GM18868 (cell line): ENCODE measurements around the gene KCNN3.
A peak's percentile ranks its signal among the peaks of the same experiment; 100 is the strongest.

Experiments
- ATAC-seq: cut with Tn5 transposase; IDR thresholded peaks from one replicate; pipeline ENCODE4 v1.9.1; 2021; ENCODE audit warnings: mild to moderate bottlenecking, moderate library complexity; ENCODE audit not compliant: unreplicated experiment

KCNN3 gene

DNA sequence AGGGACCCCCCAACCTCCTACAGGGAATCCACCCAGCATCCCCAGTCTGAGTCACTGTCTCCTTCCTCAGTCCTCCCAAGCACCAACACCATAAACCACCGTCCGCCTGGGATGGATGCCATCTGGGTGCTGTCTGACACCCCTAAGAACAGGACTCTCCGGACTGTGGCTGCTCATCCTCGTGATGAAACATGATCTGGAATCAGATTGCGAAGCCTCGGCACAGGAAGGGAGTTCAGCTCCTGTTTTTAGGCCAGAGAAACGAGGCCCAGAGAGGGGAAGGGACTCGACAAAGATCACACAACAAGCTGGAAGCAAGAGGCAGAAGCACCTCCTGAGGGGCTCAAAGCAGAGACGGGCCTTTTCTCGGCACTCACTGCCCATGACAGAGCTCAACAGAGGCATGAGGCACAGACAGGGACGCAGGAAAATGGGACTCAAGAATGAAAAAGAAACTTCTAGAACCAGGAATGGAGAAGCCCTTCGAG is 8.4 kb downstream of the KCNN3 start:
- ATAC-seq: no peak

DNA sequence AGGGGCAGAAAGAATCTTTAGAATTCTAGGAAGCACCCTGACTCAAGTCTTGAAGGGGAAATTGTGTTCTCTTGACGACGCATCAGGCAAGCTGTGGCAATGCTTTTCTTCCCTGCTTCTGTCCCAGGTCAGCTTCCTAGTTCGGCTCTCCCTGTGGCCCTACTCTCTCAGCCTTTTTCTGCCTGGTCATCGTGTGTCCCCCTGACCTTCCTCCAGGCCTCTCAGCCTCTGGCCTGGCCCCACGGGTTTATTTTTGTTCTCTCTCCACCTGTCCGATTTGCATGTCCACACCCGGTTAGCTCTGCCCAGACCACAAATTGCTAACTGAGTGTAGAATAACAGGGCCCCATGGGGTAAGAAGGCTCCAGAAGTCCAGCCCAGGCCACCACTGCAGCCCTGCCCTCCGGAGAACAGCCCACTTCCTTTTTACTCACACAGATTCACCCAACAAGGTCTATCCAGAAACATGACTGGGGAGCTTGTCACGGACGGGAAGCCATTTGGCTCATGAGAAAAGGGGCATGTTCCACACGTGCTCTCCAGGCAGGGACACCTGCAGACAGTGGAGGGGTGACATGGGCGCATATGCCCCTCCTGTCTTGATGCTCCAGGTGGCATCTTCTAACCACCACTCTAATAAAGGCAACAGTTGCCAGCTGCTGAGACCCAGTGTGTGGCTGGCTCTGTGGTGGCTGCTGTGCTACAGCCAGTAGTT is 9.8 kb downstream of the KCNN3 start:
- ATAC-seq: peak; percentile 36

DNA sequence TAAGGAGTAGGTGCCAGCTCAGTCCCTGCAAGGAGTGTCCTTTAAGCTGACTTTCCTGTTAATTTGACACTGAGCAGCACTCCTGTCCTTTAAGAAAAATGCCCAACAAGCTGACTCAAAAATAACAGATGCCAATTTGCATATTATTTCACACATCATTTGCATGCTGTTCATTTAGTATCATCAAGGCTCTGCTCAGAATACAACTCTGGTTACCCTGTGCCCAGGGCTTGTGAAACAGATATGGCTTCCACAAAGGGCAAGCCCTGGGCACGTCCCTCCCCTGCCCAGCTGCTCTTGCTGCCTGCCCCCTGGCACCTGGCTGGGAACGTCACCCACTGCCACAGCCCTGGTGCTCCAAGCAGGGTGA is 10.3 kb downstream of the KCNN3 start:
- peak; percentile 27 for ATAC-seq

DNA sequence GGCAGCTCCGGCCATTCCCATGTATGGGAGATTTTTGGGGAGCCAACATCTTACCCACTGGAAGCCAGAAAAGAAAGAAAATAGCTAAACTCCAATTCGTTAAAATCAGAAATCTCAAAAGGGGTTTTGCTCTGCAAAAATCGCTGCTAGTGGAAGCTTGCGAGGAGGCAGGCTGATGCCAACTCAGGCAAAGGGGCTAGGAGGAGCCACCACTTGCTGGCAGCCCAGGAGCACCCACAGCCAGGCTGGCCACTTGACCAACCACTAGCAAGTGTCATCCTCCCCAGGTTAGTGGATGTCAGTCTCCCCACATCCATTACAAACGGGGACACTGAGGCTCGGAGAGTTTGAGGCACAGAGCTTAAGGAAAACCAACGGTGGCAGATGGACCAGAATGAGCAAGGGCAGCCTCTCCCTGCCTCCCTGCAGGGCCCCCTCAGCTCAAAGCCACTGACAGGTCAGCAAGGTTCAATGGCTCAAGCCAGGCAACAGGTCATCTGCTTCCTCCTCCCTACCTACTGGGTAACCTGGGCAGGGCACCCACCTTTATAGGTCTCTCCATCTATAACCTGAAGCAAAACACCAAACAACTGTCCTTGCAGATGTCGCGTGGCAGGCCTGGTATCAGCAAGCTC is 10.8 kb downstream of the KCNN3 start:
- ATAC-seq: no peak

DNA sequence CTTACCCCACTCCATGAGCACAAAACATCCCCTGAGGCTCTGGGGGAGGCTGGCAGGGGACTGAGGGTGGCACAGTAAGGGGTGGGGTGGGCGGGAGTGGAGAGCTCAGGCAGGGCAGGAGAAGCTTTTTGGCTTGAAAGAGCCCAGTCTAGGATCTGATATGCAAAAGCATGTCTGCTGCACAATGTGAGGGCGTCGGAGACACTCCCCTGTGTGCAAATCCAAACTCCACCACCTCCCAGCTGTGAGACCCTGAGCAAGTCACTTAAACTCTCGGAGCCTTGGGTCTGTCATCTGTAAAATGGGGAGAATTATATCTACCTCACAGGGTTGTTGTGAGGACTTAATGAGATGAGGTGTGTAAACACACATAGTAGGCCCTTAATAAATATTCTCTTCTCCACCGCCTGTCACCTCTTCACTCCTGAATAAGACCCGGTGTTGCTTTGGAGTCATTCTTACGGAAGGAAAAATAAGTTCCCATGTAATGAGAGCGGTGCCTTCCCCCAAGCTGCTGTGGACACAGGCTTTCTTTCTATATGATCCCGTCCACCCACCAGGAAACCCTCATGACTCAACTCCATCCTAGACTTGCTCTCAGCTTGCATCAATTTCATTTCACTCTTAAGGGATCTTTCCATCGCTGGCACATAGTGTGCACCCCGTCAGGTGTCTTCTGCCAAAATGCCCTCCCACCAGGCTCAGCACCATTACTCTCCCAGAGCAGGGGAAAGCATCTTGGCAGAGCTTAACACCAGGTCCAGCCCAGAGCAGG is 12.5 kb downstream of the KCNN3 start:
- no peak for ATAC-seq

DNA sequence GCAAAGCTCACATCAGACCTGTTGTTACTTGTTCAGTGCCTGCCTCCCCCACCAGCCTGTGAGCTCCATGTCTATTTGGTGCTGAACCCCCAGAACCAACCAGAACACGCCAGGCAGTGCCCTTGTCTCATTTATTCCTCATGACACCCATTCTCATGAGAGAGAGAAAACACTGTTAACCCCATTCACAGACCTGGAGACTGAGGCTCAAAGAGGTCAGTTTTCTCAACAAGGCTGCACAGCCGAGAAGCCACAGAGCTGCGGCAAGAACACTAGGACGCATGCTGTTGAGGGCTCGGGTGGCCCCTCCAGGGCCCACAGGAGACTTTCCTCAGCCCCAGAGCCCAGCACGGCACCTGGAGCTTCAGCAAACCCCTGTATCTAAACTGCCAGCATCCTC is 13.1 kb downstream of the KCNN3 start:
- no peak for ATAC-seq

DNA sequence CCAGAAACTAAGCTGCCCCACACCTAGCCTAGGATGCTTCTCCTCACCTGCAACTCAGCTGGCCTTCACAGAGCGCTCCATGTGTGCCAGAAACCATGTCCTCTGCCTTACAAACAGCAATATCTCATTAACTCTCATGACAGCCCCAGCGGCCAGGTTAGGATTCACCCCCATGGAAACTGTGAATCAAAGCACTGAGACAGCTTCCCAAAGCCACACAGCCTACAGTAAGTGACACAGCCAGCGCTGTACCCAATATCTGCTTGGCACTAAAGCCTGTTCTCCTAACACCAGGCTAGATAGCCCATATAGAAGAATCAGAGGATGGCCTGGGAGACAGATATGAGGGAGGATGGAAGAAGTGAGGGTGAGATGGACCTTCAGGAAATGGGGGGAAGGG is 13.5 kb downstream of the KCNN3 start:
- ATAC-seq: no peak

DNA sequence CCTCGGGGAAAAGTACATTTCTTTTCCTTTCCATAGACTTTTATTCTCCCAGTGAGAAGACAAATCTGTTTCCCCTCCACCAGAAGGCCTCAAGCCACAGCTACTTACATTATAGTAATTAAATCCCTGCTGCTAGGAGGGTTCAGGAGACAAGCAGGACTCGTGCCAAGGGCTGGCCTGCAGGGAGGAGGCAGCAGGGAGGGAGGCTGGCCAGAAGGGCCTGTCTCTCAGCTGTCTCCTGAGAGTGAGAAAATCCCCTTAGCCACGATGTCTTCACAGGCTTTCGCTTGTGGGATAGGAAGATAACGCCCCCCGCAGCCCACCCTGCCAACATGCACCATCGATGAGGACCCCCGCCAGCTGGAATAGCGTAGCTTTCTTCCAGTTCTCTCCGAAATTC is 14.0 kb downstream of the KCNN3 start:
- ATAC-seq: no peak

DNA sequence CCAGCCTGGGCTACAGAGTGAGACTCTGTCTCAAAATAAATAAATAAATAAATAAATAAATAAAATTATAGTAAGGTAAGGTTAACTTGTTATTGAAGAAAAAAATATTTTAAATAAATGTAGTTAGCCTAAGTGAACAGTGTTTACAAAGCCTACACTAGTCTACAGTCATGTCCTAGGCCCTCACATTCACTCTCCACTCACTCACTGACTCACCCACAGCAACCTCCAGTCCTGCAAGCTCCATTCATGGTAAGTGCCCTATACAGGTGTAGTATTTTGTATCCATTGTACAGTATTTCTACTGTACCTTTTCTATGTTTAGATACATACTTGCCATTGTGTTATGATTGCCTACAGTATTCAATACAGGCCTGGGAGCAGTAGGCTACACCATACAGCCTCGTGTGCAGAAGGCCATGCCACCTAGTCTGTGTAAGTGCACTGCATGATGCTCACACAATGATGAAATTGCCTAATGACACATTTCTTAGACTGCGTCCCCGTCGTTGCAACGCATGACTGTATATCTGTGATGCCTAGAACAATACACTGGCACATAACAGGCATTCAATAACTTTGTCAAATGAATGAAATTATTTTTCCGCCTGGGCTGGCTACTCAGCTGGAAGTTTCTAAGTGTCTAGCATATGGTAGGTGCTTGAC is 14.8 kb downstream of the KCNN3 start:
- ATAC-seq: no peak

DNA sequence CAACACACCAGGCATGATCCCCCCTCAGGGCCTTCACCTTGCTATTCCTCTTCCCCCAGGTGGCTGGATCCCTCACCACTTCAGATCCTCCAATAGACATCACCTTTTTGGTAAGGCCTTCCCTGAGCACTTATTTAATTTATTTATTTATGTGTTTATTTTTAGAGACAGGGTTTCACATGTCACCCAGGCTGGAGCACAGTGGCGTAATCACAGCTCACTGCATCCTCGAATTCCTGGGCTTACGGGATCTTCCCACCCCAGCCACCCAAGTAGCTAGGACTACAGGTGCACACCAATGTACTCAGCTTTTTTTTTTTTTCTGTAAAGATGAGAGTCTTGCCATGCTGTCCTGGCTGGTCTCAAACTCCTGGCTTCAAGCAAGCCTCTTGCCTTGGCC is 17.2 kb downstream of the KCNN3 start:
- ATAC-seq: no peak

DNA sequence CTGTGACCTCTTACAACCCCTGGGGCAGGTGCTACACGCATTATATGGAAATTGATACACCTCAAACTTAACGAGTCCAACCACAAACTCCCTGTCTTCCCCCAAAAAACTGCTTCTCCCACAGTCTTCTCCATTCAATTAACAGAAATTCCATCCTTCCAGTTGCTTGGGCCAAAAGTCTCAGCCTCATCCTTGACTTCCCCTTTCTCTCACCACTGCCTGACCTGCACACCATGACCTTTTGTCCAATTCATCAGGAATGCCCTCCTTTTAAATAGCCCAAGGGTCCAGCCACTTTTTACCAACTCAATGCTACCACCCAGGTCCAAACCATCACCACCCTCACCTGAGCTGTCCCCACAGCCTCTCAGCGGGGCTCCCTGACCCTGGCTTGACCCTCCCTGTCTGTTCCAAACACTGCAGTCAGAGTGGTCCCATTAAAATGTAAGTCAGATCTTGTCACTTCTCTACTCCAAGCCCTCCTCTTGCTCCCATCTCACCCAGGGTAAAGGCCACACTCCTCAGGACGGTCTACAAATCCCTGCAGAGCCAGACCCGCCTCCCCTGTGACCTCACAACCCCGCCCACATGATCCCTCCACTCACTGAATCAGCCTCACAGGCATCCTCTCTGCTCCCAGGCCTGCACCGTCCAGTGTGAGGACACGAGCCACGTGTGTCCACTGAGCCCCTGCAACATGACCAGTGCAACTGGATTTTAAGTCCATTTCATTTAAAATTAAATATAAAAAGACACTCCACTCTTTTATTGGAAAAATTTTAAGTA is 18.5 kb downstream of the KCNN3 start:
- ATAC-seq: no peak

DNA sequence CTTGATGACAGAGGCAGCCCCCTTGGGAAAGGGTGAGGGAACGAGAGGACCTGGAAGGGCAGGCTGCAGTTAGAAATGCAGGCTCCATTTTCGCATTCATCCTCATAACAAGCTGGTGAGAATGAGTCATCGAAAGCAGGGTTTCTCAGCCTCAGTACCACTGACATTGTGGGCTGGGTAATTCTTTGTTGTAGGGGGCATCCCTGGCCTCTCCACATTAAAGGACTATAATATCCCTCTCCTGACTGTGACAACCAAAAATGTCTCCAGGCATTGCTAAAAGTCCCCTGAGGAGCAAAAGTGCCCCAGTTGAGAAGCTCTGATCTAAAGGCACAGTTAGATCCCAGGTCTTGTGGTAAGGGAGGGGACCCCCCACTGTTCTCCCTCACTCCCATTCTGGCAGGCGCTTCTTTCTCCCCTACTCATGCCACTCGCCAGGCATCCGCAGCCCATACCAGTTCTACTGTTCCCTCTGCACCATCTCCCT is 20.4 kb downstream of the KCNN3 start:
- ATAC-seq: peak; percentile 73

DNA sequence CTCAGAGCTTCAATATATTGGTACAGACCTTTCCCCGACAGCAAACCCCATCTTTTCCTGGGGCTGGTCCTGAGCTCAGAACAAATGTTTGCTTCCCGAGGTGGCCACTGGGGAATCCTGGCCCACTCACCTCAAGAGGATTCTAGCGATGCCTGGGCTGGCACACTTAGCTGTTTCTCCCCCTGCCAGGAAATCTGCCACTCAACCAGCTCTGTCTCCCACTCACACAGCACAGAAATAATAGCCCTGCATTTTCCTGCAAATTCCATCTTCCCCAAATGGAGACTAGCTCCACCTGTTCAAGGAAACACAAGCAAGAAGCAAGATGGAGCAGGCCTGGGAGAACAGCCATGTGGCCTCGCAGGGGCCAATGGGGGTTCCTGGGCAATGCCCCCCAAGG is 21.1 kb downstream of the KCNN3 start:
- no peak for ATAC-seq

DNA sequence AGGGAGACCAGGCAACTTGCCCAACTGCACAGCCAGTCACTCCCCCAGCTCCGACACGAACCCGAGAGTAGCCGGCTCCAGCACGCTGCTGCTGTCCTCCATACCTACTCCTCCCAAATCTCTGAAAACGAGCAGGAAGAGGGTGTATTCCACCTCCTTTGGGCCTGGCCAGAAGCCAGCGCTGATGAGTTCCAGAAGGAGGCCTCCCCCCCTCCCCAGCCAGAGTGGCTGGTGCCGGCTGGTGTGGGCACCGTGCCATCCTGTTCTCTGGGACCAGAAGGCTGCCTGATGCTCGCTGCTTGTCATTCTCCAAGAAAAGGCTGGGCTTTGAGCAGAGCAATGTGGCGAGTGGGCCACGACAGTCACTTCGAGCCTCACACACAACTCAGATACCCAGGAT is 22.2 kb downstream of the KCNN3 start:
- no peak for ATAC-seq

DNA sequence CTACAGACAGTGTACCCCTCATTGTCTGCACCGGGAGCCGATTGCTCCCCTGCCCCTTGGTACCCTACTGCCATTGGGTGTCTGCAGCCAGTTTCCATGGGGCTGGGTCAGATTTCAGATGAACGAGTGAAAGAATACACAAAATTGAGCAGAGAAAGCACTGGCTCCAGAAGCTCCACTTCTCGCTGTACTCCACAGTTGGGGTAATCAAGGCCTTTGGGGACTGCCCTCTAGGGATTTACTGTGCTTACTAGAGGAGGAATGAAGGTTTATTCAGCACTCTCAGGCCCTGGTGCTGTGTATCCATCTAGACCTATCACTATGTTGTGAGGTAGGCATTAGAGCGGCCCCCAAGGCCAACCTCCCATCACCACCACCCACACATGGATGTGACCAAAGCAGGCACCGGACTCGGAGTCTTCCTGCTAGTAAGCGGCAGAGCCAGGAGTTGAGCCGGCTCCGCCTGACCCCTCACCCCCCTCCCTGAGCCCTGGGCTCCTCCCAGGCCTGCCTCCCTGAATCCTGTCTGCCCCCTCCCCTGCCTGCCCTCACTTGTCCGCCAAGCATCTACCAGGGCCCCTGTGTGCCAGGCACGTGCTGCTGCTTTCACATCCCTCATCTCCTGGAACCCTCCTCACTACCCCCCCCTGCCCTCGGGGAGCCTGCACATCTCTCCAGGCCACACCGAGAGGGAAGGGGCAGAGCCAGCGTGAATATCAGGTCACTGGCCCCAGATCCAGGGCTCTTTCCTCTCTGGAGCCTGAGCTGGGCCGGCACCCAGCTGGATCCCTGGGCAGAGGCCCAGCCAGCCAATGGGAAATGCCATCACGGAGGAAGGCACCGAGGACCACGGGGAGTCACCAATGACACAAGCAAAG is 23.3 kb downstream of the KCNN3 start:
- ATAC-seq: no peak

DNA sequence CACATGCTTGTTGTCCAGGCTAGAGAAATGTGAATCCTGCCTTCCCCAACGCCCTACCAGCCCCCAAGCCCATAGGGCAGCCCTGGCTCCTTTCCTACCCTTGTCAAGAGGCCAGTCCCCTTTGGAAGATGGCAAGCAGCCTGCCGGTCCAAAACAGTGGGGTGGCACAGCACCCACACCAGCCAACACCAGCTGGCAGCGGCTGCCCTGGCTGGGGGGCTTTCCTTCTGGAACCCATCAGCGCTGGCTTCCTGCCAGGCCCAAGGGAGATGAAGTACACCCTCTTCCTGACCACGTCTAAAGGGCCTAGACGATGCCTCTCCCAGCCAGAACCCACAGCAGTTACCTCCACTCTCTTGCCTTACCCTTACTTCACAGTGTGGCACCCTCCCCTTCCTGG is 24.2 kb downstream of the KCNN3 start:
- no peak for ATAC-seq

DNA sequence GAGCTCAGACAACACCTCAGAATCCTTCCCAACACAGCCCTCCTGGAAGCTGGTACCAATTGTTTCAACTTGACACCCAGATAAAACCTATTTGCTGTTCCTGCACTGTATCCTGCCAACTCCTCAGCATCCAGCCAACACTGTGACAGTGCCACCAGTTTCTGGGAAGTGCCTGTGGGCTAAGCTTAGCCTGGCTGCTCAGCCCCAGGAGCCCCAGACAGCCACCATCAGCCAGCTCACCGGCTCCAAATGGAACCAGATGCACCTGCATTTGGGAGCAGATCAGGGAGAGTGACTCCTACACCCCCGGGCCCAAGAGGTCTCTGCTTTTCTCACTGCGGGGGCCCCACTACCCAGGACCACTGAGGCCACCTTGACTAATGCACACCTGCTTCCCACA is 24.9 kb downstream of the KCNN3 start:
- no peak for ATAC-seq

DNA sequence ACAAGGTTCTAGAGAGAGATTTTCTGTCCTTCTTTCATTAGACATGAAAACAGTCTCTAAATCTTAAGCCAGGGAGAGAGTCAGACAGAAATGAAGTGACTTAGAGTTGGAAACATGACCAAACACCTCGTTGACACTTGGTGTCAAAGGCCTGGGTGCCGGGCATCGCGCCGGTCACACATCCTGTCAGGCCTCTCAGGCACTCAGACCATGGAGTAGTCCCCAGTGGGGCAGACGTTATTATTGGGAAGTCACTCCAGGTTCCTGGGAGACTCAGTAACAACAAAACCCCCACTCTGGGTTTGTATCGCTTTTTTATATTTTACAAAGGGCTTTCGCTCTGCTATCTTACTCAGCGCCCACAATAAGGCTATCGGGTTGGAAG is 25.8 kb downstream of the KCNN3 start:
- ATAC-seq: no peak

DNA sequence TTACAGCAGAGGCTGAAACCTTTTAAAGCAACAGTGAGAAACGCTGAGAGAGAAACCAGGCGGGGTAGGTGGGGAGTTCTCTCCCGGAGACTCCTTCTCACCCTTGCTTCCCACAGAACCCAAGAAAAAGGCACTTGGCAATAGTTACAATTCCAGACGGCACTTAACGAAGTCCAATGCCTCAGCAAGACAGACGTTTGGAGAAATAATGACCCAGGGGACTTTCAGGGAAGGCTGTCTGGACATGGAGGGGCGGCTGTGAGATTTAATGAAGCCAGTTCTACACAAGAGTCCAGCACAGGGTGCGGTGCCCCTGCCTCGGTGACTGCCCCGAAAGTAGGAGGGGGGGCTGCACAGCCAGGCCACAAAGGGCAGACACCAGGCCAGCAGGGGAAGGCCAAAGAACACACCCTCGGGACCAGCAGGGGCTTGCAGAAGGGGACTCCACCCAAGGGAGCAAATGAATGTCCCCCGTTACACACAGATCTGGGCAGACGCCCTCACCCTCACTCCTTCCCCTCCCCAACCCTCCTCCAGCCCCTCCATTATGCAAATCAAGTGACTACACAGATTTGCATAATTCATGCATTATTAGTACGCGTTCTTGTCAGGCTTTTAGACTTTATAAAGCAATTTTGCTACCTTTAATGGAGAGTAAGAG is 26.3 kb downstream of the KCNN3 start:
- ATAC-seq: no peak
